ENCODE results near the gene PHACTR2.

The PHACTR2 gene

DNA sequence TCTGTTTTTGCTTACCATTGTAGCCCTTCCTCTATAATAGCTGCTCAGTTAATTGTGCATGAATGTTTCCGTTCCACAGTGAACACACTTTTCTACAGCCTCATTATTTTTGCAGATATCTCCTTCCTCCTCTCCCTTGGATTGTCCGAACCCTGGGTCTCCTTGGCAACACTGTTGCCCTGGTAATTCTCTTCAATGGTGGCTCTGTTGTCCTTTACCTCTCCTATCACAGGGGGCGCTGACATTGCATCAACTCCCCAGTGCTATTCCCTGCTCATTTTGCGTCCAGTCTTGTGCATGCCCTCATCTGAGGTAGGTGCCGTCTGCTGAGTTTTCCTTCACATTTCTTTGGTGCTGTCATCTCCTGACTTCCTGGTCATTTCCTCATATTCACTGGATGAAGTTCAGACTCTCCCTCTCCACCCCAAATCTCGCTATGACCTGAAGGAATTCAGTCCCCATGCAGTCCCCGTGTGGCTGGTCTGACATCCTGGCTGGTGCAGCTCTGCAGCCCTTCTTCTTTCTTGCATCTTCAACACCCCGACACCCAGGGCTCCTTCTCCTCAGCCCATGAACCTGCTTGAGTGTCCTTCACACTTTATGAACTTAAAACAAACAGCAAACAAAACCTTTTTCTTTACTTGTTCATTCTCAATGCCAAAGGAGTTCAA is 21.1 kb downstream of the PHACTR2 start:
- no peak overlapping the region for H3K27ac ChIP-seq (ENCODE audit: low read length)
- no peaks in the 10 kb centered on the region for H4K20me1 ChIP-seq (ENCODE audit: insufficient read depth, low read length)

DNA sequence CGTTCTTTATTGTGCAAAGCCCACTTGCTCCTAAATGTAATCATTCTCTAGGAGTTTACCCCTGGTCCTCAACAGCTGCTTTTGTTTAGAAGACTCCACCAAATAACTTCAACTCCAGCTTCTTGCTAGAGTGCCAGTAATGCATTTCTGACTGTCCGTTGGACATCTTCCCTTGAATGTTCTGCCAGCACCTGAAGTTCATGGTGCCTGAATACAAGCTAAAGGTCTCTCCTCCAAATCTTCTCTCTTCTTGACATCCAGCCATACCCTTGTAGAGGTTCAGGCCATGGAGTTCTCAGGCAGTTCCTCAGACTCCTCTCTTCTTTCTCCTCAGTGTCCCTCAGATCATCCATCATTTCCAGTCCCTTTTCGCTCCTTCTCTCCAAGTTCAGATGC is 21.7 kb downstream of the PHACTR2 start:
- Histone ChIP-seq H3K27me3 (replicated peaks; ENCODE audit: insufficient read depth, low read length) (no peaks in the 10 kb centered on the region), H3K4me2 (ENCODE audit: low read depth, low read length) (no peak overlapping the region), H3K4me3 (ENCODE audit: low read length) (no peak overlapping the region), H3K4me1 (ENCODE audit: low read length) (no peaks in the 10 kb centered on the region), H3K9me3 (replicated peaks; ENCODE audit: insufficient read depth, low read length) (no peaks in the 10 kb centered on the region), H2AFZ (ENCODE audit: low read length) (no peak overlapping the region), H3K79me2 (ENCODE audit: low read length) (no peaks in the 10 kb centered on the region), H3K27ac (ENCODE audit: low read length) (no peak overlapping the region), H3K36me3 (replicated peaks; ENCODE audit: insufficient read depth, low read length) (no peaks in the 10 kb centered on the region), H3K9me2 (replicated peaks; ENCODE audit: insufficient read depth, low read length) (no peaks in the 10 kb centered on the region), H3F3A (ENCODE audit: insufficient read depth, low read length) (no peaks in the 10 kb centered on the region), H3K9ac (ENCODE audit: low read length) (no peak overlapping the region), H4K20me1 (ENCODE audit: insufficient read depth, low read length) (no peaks in the 10 kb centered on the region)
- TF ChIP-seq, protein P1, sequence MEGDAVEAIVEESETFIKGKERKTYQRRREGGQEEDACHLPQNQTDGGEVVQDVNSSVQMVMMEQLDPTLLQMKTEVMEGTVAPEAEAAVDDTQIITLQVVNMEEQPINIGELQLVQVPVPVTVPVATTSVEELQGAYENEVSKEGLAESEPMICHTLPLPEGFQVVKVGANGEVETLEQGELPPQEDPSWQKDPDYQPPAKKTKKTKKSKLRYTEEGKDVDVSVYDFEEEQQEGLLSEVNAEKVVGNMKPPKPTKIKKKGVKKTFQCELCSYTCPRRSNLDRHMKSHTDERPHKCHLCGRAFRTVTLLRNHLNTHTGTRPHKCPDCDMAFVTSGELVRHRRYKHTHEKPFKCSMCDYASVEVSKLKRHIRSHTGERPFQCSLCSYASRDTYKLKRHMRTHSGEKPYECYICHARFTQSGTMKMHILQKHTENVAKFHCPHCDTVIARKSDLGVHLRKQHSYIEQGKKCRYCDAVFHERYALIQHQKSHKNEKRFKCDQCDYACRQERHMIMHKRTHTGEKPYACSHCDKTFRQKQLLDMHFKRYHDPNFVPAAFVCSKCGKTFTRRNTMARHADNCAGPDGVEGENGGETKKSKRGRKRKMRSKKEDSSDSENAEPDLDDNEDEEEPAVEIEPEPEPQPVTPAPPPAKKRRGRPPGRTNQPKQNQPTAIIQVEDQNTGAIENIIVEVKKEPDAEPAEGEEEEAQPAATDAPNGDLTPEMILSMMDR (IDR thresholded peaks at IDR 0.05; ENCODE audit: low read length) = no peak
- TF ChIP-seq EZH2 (optimal IDR thresholded peaks at IDR 0.05; ENCODE audit: low read depth, low read length) = no peak
- TF ChIP-seq EZH2phosphoT487 (IDR thresholded peaks at IDR 0.05; ENCODE audit: low read length) = no peak
- DNase-seq = no peak

More for the DNA sequence above, 21.1 kb downstream of the PHACTR2 start:
- Histone ChIP-seq H3K79me2 (ENCODE audit: low read length) (no peaks in the 10 kb centered on the region), H2AFZ (ENCODE audit: low read length) (no peak overlapping the region), H3K9me3 (replicated peaks; ENCODE audit: insufficient read depth, low read length) (no peaks in the 10 kb centered on the region), H3K4me1 (ENCODE audit: low read length) (no peaks in the 10 kb centered on the region), H3K4me2 (ENCODE audit: low read depth, low read length) (no peak overlapping the region), H3K9me2 (replicated peaks; ENCODE audit: insufficient read depth, low read length) (no peaks in the 10 kb centered on the region), H3K27me3 (replicated peaks; ENCODE audit: insufficient read depth, low read length) (no peaks in the 10 kb centered on the region), H3K4me3 (ENCODE audit: low read length) (no peak overlapping the region), H3K36me3 (replicated peaks; ENCODE audit: insufficient read depth, low read length) (no peaks in the 10 kb centered on the region), H3F3A (ENCODE audit: insufficient read depth, low read length) (no peaks in the 10 kb centered on the region), H3K9ac (ENCODE audit: low read length) (no peak overlapping the region)
- no peak for TF ChIP-seq EZH2 (optimal IDR thresholded peaks at IDR 0.05; ENCODE audit: low read depth, low read length)
- no peak for DNase-seq

DNA sequence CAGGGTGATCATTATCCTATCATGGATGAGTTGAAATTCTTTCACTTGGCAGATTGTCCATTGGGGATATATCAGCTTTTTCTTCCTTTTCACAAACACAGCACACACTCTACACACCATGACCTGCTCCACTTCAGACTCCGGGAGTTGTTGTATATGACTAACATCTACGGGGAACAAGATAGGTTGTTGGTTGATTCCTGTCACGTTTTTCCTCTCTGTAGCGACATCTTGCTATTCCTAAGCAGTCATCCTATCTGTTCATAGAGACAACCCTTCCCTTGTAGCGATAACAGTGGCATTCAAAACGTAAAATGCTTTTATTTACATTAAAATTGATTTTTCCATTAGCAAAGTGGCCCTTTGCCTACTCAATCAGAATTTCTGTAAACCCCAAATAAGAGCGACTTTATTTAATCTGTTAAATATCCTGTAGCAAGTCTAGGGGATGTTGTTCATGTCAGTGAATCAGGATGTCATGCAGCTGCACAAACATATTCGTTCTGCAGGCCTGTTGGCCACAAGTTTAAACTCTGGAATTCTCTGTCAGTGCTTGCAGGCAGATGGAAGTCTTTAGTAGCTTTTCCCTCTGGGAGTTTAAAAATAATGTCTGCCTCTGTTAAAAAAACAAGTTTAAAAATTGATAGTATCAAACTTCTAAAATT is 23.1 kb downstream of the PHACTR2 start:
- no peak overlapping the region for H2AFZ ChIP-seq (ENCODE audit: low read length)
- no peaks in the 10 kb centered on the region for H3K36me3 ChIP-seq (replicated peaks; ENCODE audit: insufficient read depth, low read length)
- H3K27ac ChIP-seq (ENCODE audit: low read length) = no peak overlapping the region
- H3K79me2 ChIP-seq (ENCODE audit: low read length) = no peaks in the 10 kb centered on the region
- H4K20me1 ChIP-seq (ENCODE audit: insufficient read depth, low read length) = no peaks in the 10 kb centered on the region
- H3K4me1 ChIP-seq (ENCODE audit: low read length) = no peaks in the 10 kb centered on the region
- no peaks in the 10 kb centered on the region for H3K9me3 ChIP-seq (replicated peaks; ENCODE audit: insufficient read depth, low read length)
- H3F3A ChIP-seq (ENCODE audit: insufficient read depth, low read length) = no peaks in the 10 kb centered on the region
- no peak overlapping the region for H3K4me2 ChIP-seq (ENCODE audit: low read depth, low read length)
- no peak for TF ChIP-seq EZH2phosphoT487 (IDR thresholded peaks at IDR 0.05; ENCODE audit: low read length)
- TF ChIP-seq, protein P1 (IDR thresholded peaks at IDR 0.05; ENCODE audit: low read length) = no peak
- no peak for TF ChIP-seq EZH2 (optimal IDR thresholded peaks at IDR 0.05; ENCODE audit: low read depth, low read length)
- no peaks in the 10 kb centered on the region for H3K9me2 ChIP-seq (replicated peaks; ENCODE audit: insufficient read depth, low read length)
- no peaks in the 10 kb centered on the region for H3K27me3 ChIP-seq (replicated peaks; ENCODE audit: insufficient read depth, low read length)
- H3K4me3 ChIP-seq (ENCODE audit: low read length) = no peak overlapping the region
- no peak overlapping the region for H3K9ac ChIP-seq (ENCODE audit: low read length)
- no peak for DNase-seq

Data from MM.1S (cell line).